ENCODE measurements around the gene GLI2. TPM values are rescaled to one million over a fixed set of nuclear protein-coding genes. Genes with fewer than 3 reads are reported as not detected.

The GLI2 gene
- total RNA-seq, 1 donor from 2014 or later = 42.9 TPM

DNA sequence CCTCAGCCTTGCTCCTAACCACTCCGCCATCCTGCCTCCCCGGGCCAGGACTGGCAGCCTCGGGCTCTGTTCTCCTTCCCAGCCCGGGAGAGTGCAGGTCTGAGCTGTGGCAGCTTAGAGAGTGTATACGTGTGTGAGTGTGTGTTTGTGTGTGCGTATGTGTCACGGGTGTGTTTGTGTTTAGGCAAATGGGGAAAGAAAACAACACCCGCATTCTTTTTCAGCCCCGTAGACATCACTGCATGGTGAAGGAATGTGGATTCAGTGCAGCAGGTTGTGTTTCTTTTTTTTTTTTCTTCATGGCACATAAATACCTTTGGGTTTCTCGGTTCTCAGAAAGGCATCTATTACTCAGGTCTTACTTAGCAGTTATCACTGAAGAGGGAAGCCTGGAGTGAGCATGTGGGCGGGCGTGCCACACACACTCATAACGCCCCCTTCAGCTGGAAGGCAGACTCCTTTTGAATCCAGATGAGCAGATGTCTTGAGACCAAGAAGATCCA lies 44.2 kb downstream of the GLI2 start:
- H4K20me1 ChIP-seq (ENCODE audit: insufficient read depth, low read length) = peaks cover 70% of the 10 kb centered on the region

DNA sequence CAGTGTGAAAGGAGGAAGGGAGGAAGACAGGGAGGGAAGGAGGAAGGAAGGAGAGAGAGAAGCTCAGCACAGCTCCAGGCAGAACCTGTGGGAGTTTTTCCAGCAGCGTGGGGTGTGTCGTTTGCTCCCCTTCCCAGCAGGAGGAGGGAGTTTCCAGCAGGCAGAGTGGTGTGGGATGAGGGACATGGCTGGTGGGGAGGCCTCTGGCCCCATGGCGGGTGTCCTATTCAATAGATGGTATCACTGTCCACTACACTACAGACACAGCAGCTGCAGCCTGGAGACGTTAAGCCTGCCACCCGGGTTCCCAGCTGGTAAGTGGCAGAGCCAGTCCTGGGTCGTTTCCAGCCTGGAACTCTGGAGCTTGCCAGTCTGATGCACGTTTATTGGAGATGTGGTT lies 44.7 kb downstream of the GLI2 start:
- no peak overlapping the region for H3K27ac Mint-ChIP-seq (ENCODE audit: unreplicated experiment)
- no peak overlapping the region for H2AFZ ChIP-seq (ENCODE audit: low read depth, low read length)

More for the DNA sequence above, 44.2 kb downstream of the GLI2 start:
- Histone ChIP-seq H3K9me3 (ENCODE audit: insufficient read depth, low read depth, low read length) (no peaks in the 10 kb centered on the region), H3K27me3 (ENCODE audit: insufficient read depth, low read length) (no peaks in the 10 kb centered on the region), H3K27ac (ENCODE audit: low read depth, low read length) (peak overlapping the region; percentile 87), H3K4me1 (ENCODE audit: insufficient read depth, low read length) (peaks cover 46% of the 10 kb centered on the region), H3K79me2 (ENCODE audit: insufficient read depth, low read length) (peaks cover 87% of the 10 kb centered on the region), H2AFZ (ENCODE audit: low read depth, low read length) (no peak overlapping the region), H3K4me2 (ENCODE audit: low read length) (peak overlapping the region; percentile 76), H3K4me3 (ENCODE audit: insufficient read depth, low read depth, low read length) (no peak overlapping the region), H3K9ac (ENCODE audit: low read length) (peak overlapping the region; percentile 75), H3K36me3 (ENCODE audit: insufficient read depth, low read length) (no peaks in the 10 kb centered on the region)
- Mint-ChIP-seq H3K27ac (ENCODE audit: unreplicated experiment) (no peak overlapping the region), H3K4me1 (ENCODE audit: low read depth, unreplicated experiment) (peaks cover 41% of the 10 kb centered on the region), H3K27me3 (ENCODE audit: low read depth, unreplicated experiment) (no peaks in the 10 kb centered on the region), H3K36me3 (ENCODE audit: low read depth, unreplicated experiment) (peaks cover 6% of the 10 kb centered on the region), H3K4me3 (ENCODE audit: unreplicated experiment) (no peak overlapping the region), H3K9me3 (ENCODE audit: unreplicated experiment) (no peaks in the 10 kb centered on the region)
- no peak for TF ChIP-seq EZH2 (IDR thresholded peaks at IDR 0.05; ENCODE audit: insufficient read depth, low read length)
- TF ChIP-seq, protein P1, sequence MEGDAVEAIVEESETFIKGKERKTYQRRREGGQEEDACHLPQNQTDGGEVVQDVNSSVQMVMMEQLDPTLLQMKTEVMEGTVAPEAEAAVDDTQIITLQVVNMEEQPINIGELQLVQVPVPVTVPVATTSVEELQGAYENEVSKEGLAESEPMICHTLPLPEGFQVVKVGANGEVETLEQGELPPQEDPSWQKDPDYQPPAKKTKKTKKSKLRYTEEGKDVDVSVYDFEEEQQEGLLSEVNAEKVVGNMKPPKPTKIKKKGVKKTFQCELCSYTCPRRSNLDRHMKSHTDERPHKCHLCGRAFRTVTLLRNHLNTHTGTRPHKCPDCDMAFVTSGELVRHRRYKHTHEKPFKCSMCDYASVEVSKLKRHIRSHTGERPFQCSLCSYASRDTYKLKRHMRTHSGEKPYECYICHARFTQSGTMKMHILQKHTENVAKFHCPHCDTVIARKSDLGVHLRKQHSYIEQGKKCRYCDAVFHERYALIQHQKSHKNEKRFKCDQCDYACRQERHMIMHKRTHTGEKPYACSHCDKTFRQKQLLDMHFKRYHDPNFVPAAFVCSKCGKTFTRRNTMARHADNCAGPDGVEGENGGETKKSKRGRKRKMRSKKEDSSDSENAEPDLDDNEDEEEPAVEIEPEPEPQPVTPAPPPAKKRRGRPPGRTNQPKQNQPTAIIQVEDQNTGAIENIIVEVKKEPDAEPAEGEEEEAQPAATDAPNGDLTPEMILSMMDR (IDR thresholded peaks at IDR 0.05; ENCODE audit: insufficient read depth, low read depth, low read length) = no peak
- FAIRE-seq (peak; percentile 93), DNase-seq (ENCODE audit: low read depth) (peak; percentile 98)

DNA sequence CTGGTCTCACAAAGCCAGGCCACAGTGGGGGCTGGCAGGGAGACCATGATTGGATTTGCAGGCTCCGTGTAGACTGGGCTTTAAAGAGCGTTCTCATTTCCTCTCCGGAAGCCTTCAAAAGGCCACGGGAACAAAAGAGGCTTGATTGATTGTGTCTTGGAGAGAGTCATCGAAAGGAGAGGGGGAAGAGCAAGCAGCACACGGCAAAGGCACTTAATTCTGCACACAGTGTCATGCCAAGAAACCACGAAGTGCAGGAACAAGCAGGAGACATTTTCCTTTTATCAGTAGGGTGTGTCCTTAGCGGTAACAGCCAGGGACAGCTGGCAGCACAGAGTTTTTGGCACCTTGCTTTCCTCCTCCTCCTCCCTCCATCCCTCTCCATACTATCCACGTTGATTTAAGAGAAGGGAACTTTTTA lies 47.7 kb downstream of the GLI2 start:
- H3K9me3 ChIP-seq (ENCODE audit: insufficient read depth, low read depth, low read length) = no peaks in the 10 kb centered on the region
- H3K4me1 ChIP-seq (ENCODE audit: insufficient read depth, low read length) = peaks cover 34% of the 10 kb centered on the region
- H3K36me3 Mint-ChIP-seq (ENCODE audit: low read depth, unreplicated experiment) = peaks cover 10% of the 10 kb centered on the region
- peak overlapping the region; percentile 45 for H3K4me2 ChIP-seq (ENCODE audit: low read length)
- H3K9me3 Mint-ChIP-seq (ENCODE audit: unreplicated experiment) = no peaks in the 10 kb centered on the region
- H3K4me1 Mint-ChIP-seq (ENCODE audit: low read depth, unreplicated experiment) = peaks cover 56% of the 10 kb centered on the region
- H3K4me3 Mint-ChIP-seq (ENCODE audit: unreplicated experiment) = peak overlapping the region; percentile 50
- no peaks in the 10 kb centered on the region for H3K27me3 Mint-ChIP-seq (ENCODE audit: low read depth, unreplicated experiment)
- H3K27me3 ChIP-seq (ENCODE audit: insufficient read depth, low read length) = no peaks in the 10 kb centered on the region
- no peaks in the 10 kb centered on the region for H3K36me3 ChIP-seq (ENCODE audit: insufficient read depth, low read length)
- no peak overlapping the region for H3K27ac ChIP-seq (ENCODE audit: low read depth, low read length)
- H4K20me1 ChIP-seq (ENCODE audit: insufficient read depth, low read length) = peaks cover 76% of the 10 kb centered on the region
- peak overlapping the region; percentile 12 for H3K27ac Mint-ChIP-seq (ENCODE audit: unreplicated experiment)
- TF ChIP-seq, protein P1 (IDR thresholded peaks at IDR 0.05; ENCODE audit: insufficient read depth, low read depth, low read length) = no peak
- TF ChIP-seq EZH2 (IDR thresholded peaks at IDR 0.05; ENCODE audit: insufficient read depth, low read length) = no peak
- no peak overlapping the region for H2AFZ ChIP-seq (ENCODE audit: low read depth, low read length)
- peak; percentile 83 for DNase-seq (ENCODE audit: low read depth)
- H3K79me2 ChIP-seq (ENCODE audit: insufficient read depth, low read length) = peaks cover 86% of the 10 kb centered on the region
- H3K4me3 ChIP-seq (ENCODE audit: insufficient read depth, low read depth, low read length) = no peak overlapping the region
- FAIRE-seq = no peak
- H3K9ac ChIP-seq (ENCODE audit: low read length) = no peak overlapping the region

More for the DNA sequence above, 44.7 kb downstream of the GLI2 start:
- Mint-ChIP-seq H3K27me3 (ENCODE audit: low read depth, unreplicated experiment) (no peaks in the 10 kb centered on the region), H3K4me1 (ENCODE audit: low read depth, unreplicated experiment) (peaks cover 38% of the 10 kb centered on the region), H3K4me3 (ENCODE audit: unreplicated experiment) (no peak overlapping the region), H3K9me3 (ENCODE audit: unreplicated experiment) (no peaks in the 10 kb centered on the region), H3K36me3 (ENCODE audit: low read depth, unreplicated experiment) (peaks cover 7% of the 10 kb centered on the region)
- Histone ChIP-seq H3K79me2 (ENCODE audit: insufficient read depth, low read length) (peaks cover 87% of the 10 kb centered on the region), H3K4me3 (ENCODE audit: insufficient read depth, low read depth, low read length) (no peak overlapping the region), H3K36me3 (ENCODE audit: insufficient read depth, low read length) (no peaks in the 10 kb centered on the region), H3K9ac (ENCODE audit: low read length) (peak overlapping the region; percentile 75), H3K4me1 (ENCODE audit: insufficient read depth, low read length) (peaks cover 46% of the 10 kb centered on the region), H3K4me2 (ENCODE audit: low read length) (peak overlapping the region; percentile 76), H3K27ac (ENCODE audit: low read depth, low read length) (peak overlapping the region; percentile 79), H3K9me3 (ENCODE audit: insufficient read depth, low read depth, low read length) (no peaks in the 10 kb centered on the region), H4K20me1 (ENCODE audit: insufficient read depth, low read length) (peaks cover 70% of the 10 kb centered on the region), H3K27me3 (ENCODE audit: insufficient read depth, low read length) (no peaks in the 10 kb centered on the region)
- FAIRE-seq (no peak), DNase-seq (ENCODE audit: low read depth) (no peak)
- TF ChIP-seq EZH2 (IDR thresholded peaks at IDR 0.05; ENCODE audit: insufficient read depth, low read length) = no peak
- TF ChIP-seq, protein P1 (IDR thresholded peaks at IDR 0.05; ENCODE audit: insufficient read depth, low read depth, low read length) = no peak

Measured in astrocyte (in vitro differentiated cells and primary cell).